ENCODE results near the gene CLEC6A.
"Not testable (repeated sequence)": the region's sequence is repeated elsewhere in the genome, so short reads cannot be mapped to it uniquely, and the experiment has no call there.

The CLEC6A gene

DNA sequence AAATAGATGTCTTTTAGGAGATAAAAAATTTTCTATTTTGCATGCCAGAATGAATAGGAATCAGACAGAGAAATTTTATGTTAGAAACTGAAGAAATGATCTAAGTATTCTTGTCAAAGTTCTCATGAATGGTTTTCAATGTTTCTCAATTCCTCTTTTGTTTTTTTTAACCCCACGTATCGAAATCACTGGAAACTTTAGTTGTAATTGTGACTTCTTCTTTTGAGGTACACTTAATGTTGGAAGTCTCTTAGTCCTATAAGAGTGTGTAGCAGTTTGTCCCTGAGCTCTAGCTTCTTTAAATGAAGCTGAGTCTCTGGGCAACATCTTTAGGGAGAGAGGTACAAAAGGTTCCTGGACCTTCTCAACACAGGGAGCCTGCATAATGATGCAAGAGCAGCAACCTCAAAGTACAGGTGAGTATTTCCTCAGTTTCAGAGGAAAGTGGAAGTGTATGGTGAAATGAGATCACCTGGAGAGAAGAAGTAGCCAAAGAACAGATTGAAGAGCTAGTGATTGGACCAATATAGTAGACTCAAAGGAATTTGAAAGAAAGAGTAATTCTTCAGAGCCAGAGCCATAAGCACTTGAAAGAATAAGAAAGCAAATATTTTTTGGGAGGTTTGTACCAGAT is at the start of gene CLEC6A:
CLEC6A (plus strand) TSS at position 236 of the 634 bp plus-strand sequence; CDS start at position 386, 150 bp downstream.
- no peak for DNase-seq

DNA sequence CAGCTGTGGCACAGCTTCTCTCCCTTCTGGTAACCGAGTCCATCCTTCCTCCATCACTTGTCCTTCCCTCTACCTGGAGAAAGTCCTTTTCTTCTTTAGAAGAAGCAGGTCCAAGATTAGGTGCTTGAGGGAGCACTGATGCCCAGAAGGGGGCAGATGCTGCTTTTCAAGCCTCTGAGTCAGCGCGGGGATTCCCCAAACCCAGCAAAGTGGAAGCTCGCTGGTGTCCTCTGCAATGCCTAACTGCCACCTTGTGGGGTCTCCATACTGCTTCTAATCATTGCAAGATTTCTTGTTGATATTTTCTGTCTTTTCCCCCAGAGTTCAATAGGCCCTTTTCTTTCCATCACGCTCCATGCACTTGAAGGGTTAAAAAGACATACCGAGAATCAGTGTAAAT is 36.2 kb upstream of the CLEC6A start:
- not testable (repeated sequence) for DNase-seq

DNA sequence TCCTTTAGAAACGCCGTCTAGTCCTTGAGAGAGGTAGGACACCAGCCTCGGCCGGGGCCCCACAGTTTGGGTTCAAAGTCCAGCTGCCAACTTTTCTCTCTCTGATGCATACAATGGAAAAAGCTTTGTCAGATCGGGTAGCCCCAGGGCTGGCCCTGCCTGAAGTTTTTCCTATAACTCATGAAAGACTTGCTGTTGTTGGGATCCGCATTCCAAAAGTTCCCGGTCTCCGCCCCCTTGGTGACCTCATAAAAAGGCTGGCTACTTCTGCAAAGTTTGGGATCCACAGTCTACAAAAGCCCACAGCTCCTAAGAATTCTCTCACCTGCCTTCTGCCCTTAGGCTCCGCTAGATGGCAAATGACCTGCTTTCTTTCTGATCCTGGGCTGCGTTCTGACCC is 35.3 kb upstream of the CLEC6A start:
- DNase-seq: no peak

DNA sequence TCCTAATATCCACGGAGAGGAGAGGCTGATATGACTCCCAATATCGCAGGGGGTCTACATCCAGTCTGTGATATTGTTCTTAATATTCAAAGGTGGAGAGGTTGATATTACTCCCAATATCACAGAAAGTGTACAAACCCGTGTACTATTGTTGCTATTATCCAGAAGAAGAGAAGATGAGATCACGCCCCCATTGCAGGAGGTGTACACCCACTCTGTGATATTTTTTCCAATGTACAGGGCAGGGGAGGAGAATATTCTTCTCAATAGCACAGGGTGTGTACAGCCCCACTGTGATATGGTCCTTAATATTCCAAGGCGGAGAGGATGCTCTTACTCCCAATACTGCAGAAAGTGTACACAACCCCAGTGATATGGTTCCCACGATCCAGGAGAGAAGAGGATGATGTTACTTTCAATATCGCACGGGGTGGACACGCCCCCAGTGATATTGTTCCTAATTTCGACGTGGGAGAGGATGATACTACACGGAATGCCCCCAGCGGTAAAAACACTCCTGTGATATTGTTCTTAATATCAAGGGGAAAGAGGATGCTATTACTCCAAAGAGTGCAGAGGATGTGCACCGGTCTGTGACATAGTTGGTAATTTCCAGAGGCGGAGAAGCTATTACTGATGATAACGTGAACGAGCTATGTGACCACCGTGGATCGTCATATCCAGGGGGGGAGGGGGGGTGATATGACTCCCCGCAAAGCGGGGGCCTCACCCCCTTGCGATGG is 11.1 kb upstream of the CLEC6A start:
- DNase-seq: not testable (repeated sequence)

DNA sequence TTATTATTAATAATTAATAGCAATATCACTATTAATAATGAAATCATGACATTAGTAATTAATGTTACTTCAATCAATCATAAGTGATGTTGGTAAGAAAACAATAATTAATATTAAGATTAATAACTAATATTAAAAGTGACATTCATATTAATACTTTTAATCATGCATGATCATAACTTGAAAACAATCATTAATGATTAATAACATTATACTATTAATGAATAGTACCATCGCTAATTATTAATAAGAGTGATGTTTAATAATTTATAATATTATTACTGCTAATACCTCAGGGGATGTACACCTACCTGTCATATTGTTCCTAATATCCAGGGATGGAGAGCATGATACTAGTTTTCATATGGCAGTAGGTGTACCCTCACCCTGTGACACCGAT is 10.0 kb upstream of the CLEC6A start:
- no peak for DNase-seq

DNA sequence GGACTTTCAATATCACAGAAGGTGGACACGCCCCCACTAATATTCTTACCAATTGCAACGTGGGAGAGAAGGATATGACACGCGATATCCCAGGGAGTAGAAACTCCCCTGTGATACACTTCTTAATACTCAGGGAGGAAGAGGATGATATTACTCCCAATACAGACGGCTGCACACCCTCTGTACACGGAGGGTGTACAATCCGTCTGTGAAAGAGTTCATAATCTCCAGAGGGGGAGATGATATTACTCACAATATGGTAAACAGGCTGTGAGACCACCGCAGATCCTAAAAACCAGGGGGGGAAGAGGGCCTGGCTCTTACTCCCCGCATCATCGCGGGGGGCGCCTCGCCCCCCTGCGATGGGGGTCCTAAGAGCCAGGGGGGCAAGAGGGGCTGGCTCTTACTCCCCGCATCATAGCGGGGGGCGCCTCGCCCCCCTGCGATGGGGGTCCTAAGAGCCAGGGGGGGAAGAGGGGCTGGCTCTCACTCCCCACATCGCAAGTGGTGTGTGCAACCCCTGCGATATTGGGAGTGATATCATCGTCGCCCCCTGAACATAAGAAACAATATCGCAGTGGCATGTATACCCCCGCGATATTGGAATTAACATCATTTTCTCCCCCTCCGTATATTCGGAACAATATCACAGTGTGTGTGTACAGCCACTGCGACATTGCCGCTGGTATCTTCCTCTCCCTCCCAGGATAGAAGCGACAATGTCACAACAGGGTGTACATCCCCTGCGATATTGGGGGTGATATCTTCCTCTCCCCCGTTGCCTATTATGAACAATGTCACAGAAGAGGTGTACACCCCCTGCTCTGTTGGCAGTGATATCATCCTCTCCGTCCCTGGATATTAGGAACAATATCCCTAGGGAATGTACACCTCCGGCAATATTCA is 8.9 kb upstream of the CLEC6A start:
- DNase-seq: no peak

DNA sequence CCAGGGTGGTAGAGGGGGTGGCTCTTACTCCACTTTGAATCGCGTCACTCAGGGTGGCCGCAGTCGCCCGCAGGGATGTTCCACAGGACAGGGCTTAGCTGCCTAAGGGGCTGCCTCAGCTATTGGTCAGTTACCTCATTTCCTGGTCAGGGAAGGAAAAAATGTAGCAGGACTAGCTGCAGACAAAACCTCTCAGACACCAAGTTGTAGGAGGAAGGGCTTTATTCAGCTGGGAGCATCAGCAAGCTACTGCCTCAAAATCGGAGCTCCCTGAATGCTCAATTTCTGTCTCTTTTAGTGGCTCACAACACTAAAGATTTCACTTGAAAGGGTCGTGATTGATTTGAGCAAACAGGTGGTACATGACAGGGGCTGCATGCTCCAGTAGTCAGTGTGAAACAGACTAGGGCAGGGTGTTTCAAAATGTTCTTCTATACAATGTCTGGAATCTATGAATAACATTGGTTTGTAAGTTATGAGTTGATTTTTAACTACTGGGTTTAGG is 6.4 kb upstream of the CLEC6A start:
- DNase-seq: no peak

DNA sequence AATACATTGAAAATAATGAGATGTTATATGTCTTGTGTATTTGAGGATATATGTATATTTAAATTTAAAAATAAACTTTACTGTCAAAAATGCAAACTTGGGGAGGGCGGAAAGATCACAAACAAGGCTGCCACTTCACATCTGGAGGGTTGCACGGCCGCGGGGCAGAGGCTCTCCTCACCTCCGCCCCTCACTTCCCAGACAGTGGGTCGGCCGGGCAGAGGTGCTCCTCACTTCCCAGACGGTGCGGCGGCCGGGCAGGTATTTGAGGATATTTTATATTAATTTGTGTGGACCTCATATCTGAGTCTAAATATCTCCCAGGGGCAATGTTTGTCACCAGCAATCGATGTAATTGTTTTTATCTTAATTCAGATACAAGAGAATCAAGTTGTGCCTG is 3.7 kb upstream of the CLEC6A start:
- no peak for DNase-seq

DNA sequence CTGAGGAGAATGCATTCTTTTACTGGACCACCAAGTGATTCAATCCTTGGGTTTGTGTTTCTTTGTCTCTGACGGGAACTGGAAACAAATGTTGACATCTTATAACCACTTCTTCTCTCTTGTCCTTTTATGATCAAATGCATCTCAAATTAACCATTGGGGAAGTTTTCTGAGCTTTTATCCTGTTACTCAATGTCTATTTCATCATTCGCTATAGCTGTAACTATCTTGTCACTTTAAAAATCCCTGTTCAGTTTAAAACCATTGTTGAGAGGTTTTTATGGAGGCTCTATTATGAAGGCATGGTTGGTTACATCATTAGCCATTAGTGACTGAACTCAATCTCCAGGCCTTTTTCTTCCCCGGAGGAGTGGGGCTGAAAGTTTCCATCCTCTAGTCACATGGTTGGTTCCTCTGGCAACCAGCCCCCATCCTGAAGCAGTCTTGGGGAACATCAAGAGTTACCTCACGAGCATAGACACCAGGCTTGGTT is 2.7 kb upstream of the CLEC6A start:
- no peak for DNase-seq

DNA sequence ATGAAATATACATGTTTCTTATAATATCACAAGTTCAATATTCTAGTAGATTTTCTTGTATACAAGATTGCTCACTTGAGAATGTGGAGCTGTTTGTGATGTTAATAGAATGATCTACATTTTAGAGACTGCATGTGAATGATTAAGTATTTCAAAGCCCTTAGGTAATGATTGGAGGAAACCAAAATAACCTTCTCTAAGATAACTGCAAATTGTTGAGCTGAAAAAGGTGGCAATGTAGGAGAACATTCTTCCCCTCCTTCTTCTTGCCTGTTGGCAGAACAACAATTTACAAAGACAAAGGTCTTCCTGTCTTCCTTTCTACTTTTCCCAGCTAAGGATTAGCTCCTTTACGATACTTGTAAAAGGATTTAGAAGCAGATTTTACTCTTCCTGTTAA is 2.0 kb upstream of the CLEC6A start:
- no peak for DNase-seq

DNA sequence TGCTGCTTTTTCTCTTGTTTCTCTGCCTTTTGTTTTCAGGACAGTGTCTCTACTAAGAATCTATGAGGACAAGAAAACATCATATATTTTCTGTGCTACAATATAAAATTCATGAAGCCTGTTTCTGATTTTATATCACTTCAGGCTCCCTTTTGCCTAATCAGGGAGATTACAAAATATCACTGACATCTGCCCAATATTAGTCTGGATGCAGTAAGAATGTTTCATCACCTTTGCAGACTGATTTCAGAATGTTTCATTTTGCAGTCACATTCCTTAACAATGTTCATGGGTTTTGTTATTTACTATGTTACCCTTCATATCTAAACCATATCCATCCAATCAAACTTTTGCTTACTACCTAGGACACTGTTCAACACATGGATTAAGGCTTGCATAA is 491 bp upstream of the CLEC6A start:
- DNase-seq: no peak

DNA sequence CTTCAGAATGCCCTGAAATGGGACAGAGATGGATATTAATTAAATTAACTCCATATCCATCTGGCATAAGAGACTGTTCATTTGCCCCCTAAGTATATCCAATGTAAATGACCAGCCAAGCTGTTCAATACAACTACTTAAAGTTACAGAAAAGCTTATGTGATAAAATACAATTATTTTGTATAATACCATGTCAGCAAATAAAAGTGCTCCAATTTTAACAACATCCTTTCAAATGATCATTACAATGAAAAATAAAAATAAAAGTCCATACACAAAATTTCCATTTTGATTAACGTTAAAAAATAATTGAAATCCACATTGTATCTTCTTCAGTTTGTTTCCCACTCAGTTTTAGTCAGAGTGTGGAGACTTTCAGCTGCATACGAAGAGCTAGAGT is 5.7 kb downstream of the CLEC6A start:
- DNase-seq: no peak

DNA sequence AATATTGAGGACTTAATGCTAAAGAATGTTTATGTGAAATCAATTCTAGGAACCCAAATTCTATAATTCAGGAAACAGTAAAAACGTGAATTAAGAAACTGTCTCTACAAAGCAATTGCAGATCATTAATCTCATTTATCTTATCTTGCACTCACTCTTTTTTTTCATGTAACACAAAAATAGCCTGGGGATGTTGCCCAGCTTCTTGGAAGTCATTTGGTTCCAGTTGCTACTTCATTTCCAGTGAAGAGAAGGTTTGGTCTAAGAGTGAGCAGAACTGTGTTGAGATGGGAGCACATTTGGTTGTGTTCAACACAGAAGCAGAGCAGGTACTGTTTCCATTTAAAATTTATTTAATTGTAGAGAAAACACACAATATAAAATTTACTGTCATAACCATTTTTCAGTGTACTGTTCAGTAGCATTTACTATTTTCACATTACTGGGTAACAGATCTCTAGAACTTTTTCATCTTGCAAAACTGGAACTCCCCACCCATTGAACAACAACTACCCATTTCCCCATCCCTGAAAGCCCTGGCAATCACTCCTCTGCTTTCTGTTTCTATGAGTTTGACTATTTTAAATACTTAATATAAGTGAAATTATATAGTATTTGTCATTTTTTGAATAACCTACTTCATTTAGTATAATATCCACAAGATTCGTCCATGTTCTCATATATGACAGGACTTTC is 9.7 kb downstream of the CLEC6A start:
- DNase-seq: no peak

DNA sequence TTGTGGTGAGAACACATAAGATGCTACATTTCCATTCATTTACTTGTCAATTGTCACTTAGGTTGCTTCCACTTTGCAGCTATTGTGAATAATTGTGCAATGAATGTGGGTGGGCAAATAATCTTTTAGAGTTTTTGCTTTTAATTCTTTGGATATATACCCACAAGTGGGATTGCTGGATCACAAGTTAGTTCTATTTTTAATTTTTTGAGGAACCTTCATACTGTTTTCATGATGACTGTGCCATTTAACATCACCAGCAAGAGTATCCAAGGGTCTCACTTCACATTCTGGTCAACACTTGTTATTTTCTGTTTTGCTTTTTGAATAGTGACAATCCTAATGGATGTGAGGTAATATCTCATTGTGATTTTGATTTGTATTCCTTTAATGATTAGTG is 10.5 kb downstream of the CLEC6A start:
- no peak for DNase-seq

DNA sequence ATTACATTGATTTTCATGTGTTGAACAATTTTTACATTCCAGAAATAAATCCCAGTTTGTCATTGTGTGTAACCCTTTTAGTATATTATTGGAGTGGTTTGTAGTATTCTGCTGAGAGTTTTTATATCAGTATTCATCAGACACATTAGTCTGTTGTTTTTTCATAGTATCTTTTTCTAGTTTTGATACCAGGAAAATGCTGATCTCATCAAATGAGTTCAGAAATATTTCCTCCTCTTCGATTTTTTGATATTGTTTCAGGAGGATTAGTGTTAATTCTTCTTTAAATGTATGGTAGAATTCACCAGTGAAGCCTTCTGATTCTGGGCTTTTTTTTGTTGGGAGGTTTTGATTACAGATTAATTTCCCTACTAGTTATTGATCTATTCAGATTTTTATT is 15.3 kb downstream of the CLEC6A start:
- no peak for DNase-seq

DNA sequence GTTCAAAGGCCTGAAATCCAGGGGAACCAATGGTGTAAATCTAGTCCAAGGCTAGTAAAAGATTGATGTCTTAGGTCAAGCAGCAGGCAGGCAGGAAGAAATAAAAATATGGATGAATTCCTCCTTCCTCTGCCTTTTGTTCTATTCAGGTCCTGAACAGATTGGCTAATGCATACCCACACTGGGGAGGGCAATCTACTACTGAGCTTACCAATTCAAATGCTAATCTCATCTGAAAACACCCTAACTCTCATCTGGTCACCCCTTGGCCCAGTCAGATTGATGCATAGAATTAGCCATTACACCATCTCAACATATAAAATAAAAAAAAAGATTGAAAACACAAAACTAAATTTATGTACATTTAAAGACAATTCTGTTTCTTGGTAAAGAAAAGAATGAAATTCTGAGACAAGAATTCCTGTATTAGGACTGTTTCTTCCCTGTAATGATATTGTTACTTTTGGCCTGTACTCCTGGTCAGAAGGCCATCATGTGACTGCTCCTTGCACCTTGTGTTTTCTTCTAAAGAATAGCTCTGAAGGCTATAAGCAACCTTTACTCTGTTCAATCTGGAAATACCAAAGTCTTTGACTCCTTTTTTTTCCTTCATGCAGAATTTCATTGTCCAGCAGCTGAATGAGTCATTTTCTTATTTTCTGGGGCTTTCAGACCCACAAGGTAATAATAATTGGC is 19.9 kb downstream of the CLEC6A start:
- no peak for DNase-seq

DNA sequence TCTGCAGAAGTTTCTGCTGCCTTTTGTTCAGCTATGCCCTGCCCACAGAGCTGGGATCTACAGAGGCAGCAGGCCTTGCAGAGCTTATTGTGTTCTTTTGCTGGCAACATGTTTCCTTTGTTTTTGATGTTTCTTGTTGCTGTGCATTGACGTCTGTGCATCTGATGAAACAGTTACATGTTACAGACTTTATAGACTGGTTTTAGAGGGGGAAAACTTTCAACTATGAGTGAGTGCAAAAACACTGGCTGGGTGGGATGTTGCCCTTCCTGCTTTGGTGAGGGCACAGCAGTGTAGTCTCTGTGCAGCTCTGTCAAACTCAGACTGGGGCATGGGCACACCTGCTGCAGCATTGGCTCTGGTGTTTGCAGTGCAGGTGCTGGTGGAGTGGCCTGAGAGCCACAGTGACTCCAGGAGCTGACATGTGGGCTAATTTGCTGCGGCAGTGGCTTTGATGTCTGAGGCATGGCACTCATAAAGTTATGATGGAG is 26.9 kb downstream of the CLEC6A start:
- DNase-seq: no peak

DNA sequence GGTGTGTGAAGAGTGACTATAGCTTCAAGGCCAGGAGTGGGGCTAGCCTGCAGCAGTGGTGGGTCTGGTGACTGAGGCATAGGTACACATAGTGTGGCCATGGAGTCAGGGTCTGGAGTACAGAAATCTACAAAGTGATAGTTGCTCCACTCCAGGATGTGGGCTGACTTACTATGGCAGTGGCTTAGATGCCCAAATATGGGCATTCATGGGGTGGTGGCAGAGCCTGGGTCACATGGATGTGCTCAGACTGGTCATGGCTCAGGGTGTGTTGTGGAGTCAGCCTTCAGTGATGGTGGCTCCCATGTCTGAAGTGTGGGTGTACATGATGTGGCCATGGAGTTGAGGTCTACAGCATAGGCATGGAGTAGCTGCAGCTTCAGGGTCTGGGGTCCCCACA is 27.3 kb downstream of the CLEC6A start:
- no peak for DNase-seq

DNA sequence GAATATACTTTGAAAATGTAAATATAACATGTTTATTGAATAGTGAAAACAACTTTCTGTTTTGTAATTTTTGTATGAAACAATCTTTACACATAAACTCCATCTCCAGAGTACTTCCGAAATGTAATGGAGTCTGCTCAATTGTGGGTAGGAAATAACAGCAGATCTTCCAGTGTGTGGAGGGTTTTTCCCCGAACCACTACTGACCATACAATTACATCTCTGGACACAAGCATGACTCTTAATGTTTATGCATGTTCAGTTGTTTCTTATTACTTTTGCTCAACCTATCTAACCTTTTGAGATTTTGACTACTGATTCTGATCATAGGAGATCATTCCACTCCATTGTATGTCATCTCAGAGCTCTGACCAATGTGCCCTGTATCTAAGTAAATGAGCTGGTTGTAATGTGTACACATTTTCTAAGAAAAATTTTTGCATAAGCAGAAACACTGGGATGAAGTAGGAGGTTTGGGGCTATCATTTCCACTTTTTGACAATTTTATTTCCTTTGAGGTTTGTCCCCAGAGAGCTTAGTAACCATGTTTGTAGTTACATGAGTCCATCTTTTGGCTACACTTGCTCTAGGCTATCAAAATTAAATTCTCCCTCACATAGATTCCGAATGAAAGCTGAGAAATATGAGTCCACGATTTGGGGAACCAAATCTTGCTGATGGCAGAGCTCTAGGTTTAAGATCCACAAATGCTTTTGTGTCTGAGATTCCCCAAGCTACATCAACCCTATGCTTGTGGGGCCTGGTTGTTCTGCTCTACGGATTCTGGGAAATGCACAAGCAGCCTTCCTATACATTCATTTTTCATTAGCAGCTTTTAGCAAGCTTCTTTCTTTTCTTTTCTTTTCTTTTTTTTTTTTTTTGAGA is 36.1 kb downstream of the CLEC6A start:
- no peak for DNase-seq

DNA sequence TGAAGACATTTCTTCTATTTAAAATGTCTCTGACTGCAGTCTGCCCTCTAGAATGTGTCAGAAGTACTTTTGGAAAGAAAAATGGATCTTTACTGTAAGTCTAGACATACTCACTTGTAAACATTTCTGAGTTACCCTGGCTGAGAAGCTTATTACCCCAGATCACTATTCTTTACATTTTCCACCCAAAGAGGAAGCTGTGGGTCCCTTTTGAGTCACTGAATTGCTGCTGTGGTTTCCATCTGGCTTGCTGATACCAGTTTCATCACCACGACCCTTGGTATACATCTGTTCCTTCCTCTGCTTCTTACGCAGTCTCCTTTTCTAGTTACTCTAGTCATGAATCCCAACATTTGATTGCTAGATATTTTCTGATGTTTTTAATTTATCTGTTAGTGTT is 37.3 kb downstream of the CLEC6A start:
- no peak for DNase-seq

DNA sequence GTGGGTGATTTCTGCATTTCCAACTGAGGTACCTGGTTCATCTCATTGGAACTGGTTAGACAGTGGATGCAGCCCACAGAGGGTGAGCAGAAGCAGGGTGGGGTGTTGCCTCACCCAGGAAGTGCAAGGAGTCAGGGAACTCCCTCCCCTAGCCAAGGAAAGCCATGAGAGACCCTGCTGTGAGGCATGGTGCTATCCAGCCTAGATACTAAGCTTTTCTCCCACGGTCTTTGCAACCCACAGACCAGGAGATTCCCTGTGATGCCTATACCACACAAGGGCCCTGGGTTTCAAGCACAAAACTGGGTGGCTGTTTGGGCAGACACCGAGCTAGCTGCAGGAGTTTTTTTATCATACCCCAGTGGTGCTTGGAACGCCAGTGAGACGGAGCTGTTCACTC is 39.9 kb downstream of the CLEC6A start:
- not testable (repeated sequence) for DNase-seq

Measured in NCI-H226 (cell line).